AG04449 (cell line): ENCODE results near the gene FLT4.

Source experiments
- CTCF ChIA-PET: fragments of 350-600 bp; formaldehyde crosslinking; extraction: SDS; loops from one replicate; lab custom pipeline; 2021; ENCODE audit warnings: antibody characterized with exemption; lab: Yijun Ruan, JAX
- POLR2A ChIA-PET: fragments of 400-600, 350-600 bp; formaldehyde crosslinking; extraction: SDS; loops from one replicate; lab custom pipeline; 2020; ENCODE audit warnings: antibody characterized with exemption, inconsistent platforms; lab: Yijun Ruan, JAX
- DNase-seq: peaks from one replicate; pipeline ENCODE4 v3.0.0-alpha.2; 2010; ENCODE audit warnings: low read depth, low spot score
- H3K4me3 ChIP-seq: 2 replicates; pipeline ENCODE4 v1.5.1; 2011; ENCODE audit warnings: low read depth, mild to moderate bottlenecking, control low read depth, low read length
- CTCF ChIP-seq: IDR thresholded peaks from one replicate; pipeline ENCODE4 v1.5.1; 2011; ENCODE audit warnings: mild to moderate bottlenecking, moderate library complexity, low read length, control low read depth, inconsistent platforms; ENCODE audit not compliant: insufficient read depth; ENCODE audit errors: missing control alignments

FLT4 gene

GRCh38 chr5:180644129-180644824, 5.1 kb downstream of the FLT4 start:
- TF ChIP-seq CTCF: no peak
- CTCF ChIA-PET: interaction anchor here (0.7 kb wide), 1 partner anchor 351 kb away, joined by 3 read pairs; no protein-coding TSS in a partner anchor
- no peak overlapping the region for H3K4me3 ChIP-seq
- POLR2A ChIA-PET: no interaction called here
- no peak for DNase-seq

- ChIA-PET POLR2A (interaction anchor here (0.7 kb wide), 1 partner anchor 72 kb away, joined by 3 read pairs; no protein-coding TSS in a partner anchor), CTCF (interaction anchor here (0.7 kb wide), 1 partner anchor 350 kb away, joined by 3 read pairs; no protein-coding TSS in a partner anchor)
- H3K4me3 ChIP-seq: no peak overlapping the region
- TF ChIP-seq CTCF: no peak
- DNase-seq: no peak
These were observed 6.1 kb downstream of the FLT4 start for GRCh38 chr5:180643191-180643851.

- ChIA-PET POLR2A (interaction anchor here (0.6 to 0.7 kb wide), 2 partner anchors 35 to 72 kb away, joined by 3 to 5 read pairs; no protein-coding TSS in a partner anchor), CTCF (no interaction called here)
- H3K4me3 ChIP-seq: no peak overlapping the region
- DNase-seq: no peak
- no peak for TF ChIP-seq CTCF
These were observed 6.6 kb downstream of the FLT4 start for GRCh38 chr5:180642779-180643178.

- ChIA-PET CTCF (no interaction called here), POLR2A (interaction anchor here (0.6 kb wide), 1 partner anchor 36 kb away, joined by 5 read pairs; no protein-coding TSS in a partner anchor)
- DNase-seq: no peak
- TF ChIP-seq CTCF: no peak
- no peak overlapping the region for H3K4me3 ChIP-seq
These were observed 7.1 kb downstream of the FLT4 start for GRCh38 chr5:180642181-180642775.

GRCh38 chr5:180641566-180641900, 7.9 kb downstream of the FLT4 start:
- DNase-seq: no peak
- H3K4me3 ChIP-seq: no peak overlapping the region
- TF ChIP-seq CTCF: no peak
- CTCF ChIA-PET: no interaction called here
- POLR2A ChIA-PET: no interaction called here
